ENCODE data around the gene TBPL1. TPM values are rescaled to one million over a fixed set of nuclear protein-coding genes. Genes with fewer than 3 reads are reported as not detected.

Gene TBPL1
- total and polyA plus RNA-seq, 2 of the 13 experiments (the other 11 are each of a cell fraction or from before 2014, with no cell fraction given): 25.3 to 39.3 TPM

- TF ChIP-seq ARID5B (CRISPR knock-in tag; IDR thresholded peaks at IDR 0.05): peak; percentile 88
- TF ChIP-seq SMC3 (IDR thresholded peaks at IDR 0.05; ENCODE audit: low read length): no peak
- TF ChIP-seq ISL2 (CRISPR knock-in tag; IDR thresholded peaks at IDR 0.05): peak; percentile 85
- TF ChIP-seq ARHGAP35 (CRISPR knock-in tag; IDR thresholded peaks at IDR 0.05; ENCODE audit: borderline replicate concordance): peak; percentile 84; the same call in 1 of the 2 replicates
- TF ChIP-seq KDM6A (CRISPR knock-in tag; IDR thresholded peaks at IDR 0.05; ENCODE audit: low read depth): peak; percentile 10; the same call in 1 of the 2 replicates
- no peak; the same call in 1 of the 2 replicates for TF ChIP-seq MEF2D (CRISPR knock-in tag; IDR thresholded peaks at IDR 0.05)
- peak; percentile 60; the same call in 1 of the 2 replicates for TF ChIP-seq TFE3 (CRISPR knock-in tag; IDR thresholded peaks at IDR 0.05)
- TF ChIP-seq IRX3 (CRISPR knock-in tag; IDR thresholded peaks at IDR 0.05; ENCODE audit: borderline replicate concordance, low read depth): 0 out of 2 replicates have a peak, but pooled peaks have one; percentile 41
- TF ChIP-seq ARID2 (CRISPR knock-in tag; IDR thresholded peaks at IDR 0.05; ENCODE audit: borderline replicate concordance): peak; percentile 94; the same call in 1 of the 2 replicates
- TF ChIP-seq RFXAP (CRISPR knock-in tag; IDR thresholded peaks at IDR 0.05; ENCODE audit: borderline replicate concordance): peak; percentile 62; the same call in 1 of the 2 replicates
- no peak for TF ChIP-seq ZNF766 (CRISPR knock-in tag; IDR thresholded peaks at IDR 0.05; ENCODE audit: borderline replicate concordance)
- peak; percentile 90 for TF ChIP-seq FOXC1 (CRISPR knock-in tag; IDR thresholded peaks at IDR 0.05; ENCODE audit: borderline replicate concordance)
- TF ChIP-seq ERF (CRISPR knock-in tag; IDR thresholded peaks at IDR 0.05): peak; percentile 84; the same call in 1 of the 2 replicates
- no peak for TF ChIP-seq ZNF646 (CRISPR knock-in tag; IDR thresholded peaks at IDR 0.05)
- peak; percentile 93 for TF ChIP-seq KDM5A (IDR thresholded peaks at IDR 0.05; ENCODE audit: borderline replicate concordance, low read length)
- TF ChIP-seq U2AF1 (optimal IDR thresholded peaks at IDR 0.05; ENCODE audit: low read depth, low read length): peak; percentile 100
- peak; percentile 76 for TF ChIP-seq ZFY (CRISPR knock-in tag; IDR thresholded peaks at IDR 0.05)
Measured at GRCh38 chr6:133952815-133953633, at the start of gene TBPL1 (continued).
